GM21528 (cell line): Measurements from ENCODE around the gene PADI2.

Source experiments
- ATAC-seq: cut with Tn5 transposase; IDR thresholded peaks from one replicate; pipeline ENCODE4 v1.9.1; 2021; ENCODE audit warnings: mild to moderate bottlenecking, moderate library complexity; ENCODE audit not compliant: unreplicated experiment, low FRiP score

Gene PADI2

GRCh38 chr1:17030206-17030605 lies 89.0 kb downstream of the PADI2 start:
- ATAC-seq: no peak

- ATAC-seq: no peak
These were observed 90.5 kb downstream of the PADI2 start for GRCh38 chr1:17028662-17029188.

- no peak for ATAC-seq
These were observed 91.4 kb downstream of the PADI2 start for GRCh38 chr1:17027900-17028299.

DNA sequence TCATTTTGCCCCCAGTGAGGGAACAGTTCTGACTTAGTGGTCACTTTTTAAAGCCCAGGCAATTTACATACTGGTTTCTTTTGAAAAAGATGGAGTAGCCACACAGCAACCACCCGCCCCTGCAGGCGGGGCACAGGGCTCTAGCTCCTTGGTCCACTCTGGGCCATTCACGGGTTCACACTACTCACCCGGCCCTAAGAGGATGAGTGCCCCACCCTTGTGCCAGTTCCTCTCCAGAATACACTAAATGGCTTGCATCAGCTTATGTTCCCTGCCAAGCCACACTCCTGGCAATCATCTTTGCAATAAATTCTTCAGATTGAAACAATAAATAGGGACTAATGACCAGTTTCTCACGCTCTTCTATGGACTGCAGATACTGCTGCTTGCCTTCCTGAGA lies 91.8 kb downstream of the PADI2 start:
- no peak for ATAC-seq

DNA sequence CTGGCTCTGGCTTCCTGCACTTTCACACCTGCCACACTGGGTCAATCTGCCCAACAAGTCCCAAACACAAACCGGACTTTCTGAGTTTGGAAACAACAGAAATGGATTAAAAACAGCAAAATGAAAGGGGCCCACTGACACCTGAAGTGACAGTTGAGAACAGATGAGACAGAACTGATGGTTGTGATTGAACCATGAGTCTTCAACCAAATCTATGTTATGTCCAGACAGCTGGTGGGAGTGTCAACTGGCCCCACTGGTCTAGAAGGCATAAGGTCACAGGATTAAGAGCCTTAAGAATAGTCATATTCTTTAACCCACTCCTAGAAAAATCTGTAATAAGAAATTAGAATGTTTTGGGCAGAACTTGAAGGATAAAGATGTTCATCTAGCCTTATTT lies 94.5 kb downstream of the PADI2 start:
- ATAC-seq: no peak

DNA sequence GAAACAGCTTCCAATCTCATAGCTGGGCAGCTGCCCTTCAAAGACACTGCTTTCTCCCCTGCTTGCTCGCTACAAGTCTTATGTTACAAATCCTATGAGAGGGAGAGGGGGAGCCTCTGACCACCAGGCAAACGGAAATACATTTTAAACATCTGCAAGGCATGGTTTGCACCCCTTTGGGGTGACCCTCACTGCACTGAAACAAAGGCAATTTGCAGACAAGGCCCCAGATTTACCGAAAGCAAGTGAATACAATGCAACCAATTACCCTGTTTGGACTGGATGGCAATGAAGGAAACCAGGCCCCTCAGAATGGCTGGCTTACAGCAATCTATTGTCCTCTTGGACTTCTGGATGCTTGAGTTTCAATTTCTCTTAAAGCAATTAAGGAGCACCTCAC lies 95.7 kb downstream of the PADI2 start:
- no peak for ATAC-seq

GRCh38 chr1:17023102-17023501 lies 96.1 kb downstream of the PADI2 start:
- ATAC-seq: no peak

DNA sequence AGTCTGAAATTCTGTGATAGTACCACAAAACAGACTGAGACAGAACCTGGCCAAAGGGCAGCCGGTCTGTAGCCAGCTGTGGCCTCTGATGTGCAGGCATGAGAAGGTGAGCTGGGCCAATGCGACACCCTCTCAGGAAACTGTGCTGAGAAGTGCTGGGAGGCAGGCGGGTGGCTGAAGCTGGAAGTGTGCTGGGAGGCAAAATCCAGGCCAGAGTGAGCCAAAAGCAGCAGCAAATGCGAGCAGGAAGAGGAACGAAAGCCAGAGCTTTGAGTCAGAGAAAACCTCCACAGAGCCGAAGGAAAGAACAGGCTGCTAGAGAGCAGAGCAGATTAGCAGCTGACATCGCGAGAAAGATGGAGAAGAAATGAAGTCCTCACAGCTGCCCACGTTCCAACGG lies 97.4 kb downstream of the PADI2 start:
- no peak for ATAC-seq

DNA sequence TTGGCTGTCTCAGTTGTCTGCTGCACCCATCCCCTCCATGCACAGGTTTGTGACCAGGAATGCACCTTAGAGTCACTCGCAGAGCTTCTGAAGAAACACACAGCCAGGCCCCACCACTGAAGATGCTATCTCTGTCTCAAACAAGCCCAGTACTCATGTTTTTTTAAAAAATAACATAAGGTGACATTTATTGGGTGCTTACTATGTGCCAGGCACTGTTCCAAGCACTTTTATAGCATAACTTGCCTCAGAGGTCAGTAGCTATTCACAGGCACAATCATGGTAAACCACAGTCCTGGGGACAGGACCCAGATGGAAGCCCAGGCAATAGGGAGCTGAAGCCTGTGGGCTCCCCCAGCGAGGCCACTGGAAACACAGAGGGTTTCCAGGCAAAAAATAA lies 98.7 kb downstream of the PADI2 start:
- no peak for ATAC-seq

DNA sequence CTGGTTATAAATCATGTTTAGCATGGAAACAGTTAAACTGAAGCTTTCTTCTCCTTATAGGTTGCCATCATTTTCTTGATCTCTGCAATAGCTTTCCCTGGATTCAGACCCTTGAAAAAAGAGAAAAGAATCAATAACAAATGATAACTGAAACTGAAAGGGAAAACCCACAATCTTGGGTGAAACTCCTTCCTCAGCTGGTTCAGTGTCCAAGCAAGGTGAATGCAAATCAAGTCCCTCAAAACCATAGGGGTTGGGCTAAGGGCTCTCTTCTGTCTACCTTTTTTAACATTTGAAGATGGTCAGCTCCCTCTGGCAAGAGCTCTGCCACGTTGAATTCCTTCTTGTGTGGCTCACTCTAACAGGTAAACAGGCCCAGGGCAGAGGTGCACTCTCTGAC lies 100.4 kb downstream of the PADI2 start:
- ATAC-seq: no peak

DNA sequence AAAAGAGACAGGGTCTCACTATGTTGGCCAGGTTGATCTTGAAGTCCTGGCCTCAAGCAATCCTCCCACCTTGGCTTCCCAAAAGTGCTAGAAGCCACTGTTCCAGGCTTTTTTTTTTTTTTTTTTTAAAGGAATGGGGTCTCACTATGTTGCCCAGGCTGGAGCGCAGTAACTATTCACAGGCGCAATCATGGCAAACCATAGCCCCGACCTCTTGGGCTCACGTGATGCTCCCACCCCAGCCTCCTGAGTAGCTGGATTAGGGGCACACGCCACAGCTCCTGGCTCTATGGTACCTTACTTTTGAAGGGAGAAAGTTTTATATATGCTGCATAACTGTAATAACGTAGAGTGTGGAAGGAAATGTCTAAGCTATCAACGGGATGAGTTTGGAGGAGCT lies 101.8 kb downstream of the PADI2 start:
- ATAC-seq: no peak
